HG03575 (cell line): Measurements from ENCODE around the gene MPHOSPH9.
"Not testable (repeated sequence)": the region's sequence is repeated elsewhere in the genome, so short reads cannot be mapped to it uniquely, and the experiment has no call there.

Source experiments
- ATAC-seq: cut with Tn5 transposase; IDR thresholded peaks from one replicate; pipeline ENCODE4 v1.9.1; 2021; ENCODE audit not compliant: unreplicated experiment, insufficient number of reproducible peaks, low FRiP score; ENCODE audit errors: extremely low read depth

The MPHOSPH9 gene

GRCh38 chr12:123263196-123263817 lies 30.4 kb upstream of the MPHOSPH9 start:
- no peak for ATAC-seq

GRCh38 chr12:123261196-123261595 lies 28.3 kb upstream of the MPHOSPH9 start:
- ATAC-seq, result no peak

GRCh38 chr12:123260081-123260480 lies 27.1 kb upstream of the MPHOSPH9 start:
- ATAC-seq, result no peak

- no peak for ATAC-seq
Observed at GRCh38 chr12:123258593-123258992, 25.7 kb upstream of the MPHOSPH9 start.

DNA sequence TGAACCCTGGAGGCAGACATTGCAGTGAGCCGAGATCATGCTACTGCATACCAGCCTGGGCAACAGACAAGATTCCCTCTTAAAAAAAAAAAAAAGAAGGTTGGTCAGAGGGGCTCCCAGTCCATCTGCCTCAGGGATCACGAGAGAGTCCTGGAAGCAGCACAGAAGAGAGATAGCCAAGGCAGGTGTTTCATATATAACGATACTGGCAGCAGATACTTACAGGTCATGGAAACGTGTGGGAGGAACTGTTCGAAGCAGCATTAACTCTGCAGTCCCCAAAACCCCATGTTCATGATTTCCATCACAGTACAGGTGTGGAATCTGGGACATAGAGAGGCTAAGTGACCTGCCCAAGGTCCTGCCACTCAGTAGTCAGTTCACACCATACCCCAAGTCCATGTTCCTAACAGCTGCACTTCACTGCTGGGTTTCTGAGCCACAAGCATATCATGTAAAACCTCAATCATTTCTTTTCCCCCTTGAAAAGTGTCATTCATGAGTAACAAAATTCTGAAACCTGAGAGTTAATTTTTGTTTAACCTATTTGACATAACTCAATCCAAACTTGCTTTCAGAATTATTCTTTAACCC lies 22.0 kb upstream of the MPHOSPH9 start:
- no peak for ATAC-seq

DNA sequence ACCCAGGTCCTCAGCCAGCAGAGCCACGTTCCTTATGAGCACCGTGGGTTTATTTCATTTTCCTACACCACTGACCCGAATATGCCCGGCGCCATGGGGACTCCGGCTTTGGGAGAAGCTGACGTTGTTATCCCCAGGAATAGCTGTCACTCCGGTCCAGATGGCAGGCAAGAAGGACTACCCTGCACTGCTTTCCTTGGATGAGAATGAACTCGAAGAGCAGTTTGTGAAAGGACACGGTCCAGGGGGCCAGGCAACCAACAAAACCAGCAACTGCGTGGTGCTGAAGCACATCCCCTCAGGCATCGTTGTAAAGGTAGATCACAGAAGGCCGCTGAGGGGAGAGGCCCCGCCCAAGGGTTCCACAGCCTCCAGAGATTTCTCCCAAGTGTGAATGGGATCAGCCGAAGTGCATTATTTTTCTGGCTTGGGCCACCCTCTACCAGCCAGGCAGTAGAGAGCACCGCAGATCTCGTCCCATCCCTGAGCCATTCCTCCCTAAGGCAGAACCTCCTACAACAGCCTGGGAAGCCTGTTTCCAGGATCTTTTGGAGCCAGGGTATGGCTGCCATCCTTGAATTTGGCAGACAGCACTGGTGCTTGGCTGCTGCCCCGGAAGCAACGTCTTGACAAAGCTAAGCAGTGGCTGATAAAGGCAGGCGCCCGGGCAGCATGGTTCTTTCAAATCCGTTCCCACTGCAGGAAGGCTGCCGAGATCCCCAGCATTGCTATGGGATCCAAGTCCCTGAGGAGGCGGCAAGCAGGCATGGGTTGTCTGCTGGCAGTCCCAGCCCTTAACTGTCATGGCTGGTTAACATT lies 20.9 kb upstream of the MPHOSPH9 start:
- ATAC-seq, result no peak

- ATAC-seq, result not testable (repeated sequence)
Observed at GRCh38 chr12:123252365-123252764, 19.4 kb upstream of the MPHOSPH9 start.

DNA sequence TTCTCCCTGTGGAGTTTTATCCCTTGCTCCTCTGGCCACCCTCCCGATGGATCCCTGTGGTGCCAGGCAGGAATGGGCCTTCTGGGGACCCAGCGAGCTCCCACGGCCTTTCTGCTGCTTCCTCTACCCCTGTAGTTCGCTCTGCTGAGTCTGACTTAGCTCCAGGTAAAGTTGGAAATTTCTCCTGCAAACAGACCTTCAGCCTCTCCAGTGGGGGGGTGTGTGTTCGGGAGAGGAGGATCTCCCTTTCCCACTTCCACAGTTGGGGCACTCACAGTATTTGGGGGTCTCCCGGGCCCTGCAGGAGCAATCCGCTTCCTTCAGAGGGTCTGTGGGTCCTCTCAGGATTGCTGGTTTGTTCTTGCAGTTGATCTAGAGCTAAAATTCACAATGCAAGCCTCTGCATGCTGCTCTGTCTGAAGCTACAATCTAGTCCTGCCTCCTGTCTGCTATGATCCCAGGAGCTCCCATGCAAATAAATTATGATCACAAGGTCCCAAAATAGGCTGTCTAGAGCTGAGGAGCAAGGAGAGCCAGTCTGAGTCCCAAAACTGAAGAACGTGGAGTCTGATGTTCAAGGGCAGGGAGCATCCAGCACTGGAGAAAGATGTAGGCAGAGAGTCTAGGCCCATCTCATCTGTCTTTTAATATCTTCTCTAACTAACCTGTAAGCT lies 18.6 kb upstream of the MPHOSPH9 start:
- no peak for ATAC-seq

DNA sequence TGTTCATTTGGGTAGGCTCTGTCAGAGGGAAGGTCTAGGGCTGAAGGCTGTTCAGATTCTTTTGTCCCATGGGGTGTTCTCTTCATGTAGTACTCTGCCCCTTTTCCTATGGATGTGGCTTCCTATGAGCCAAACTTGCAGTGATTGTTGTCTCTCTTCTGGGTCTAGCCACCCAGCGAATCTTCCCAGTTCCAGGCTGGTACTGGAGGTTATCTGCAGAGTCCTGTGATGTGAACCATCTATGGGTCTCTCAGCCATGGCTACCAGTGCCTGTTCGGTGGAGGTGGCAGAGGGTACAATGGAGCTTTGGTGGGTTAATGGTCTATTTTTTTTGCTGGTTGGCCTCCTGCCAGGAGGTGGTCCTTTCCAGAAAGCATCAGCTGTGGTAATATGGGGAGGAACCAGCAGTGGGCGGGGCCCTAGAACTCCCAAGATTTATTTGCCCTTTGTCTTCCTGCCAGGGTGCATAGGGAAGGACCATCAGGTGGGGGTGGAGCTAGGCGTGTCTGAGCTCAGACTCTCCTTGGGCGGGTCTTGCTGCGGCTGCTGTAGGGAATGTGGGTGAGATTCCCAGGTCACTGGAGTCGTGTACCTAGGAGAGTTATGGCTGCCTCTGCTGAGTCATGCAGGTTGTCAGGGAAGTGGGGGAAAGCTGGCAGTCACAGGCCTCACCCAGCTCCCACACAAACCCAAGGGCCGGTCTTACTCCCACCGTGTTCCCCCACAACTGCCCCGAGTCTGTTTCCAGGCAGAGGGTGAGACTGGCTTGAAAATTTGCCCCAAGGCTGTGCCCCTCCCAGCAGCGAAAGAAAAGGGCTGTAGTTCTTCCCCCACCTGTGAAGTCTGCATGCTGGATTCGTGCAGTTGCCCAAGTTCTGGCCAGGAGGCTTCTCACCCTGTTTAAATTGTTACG lies 17.8 kb upstream of the MPHOSPH9 start:
- no peak for ATAC-seq

DNA sequence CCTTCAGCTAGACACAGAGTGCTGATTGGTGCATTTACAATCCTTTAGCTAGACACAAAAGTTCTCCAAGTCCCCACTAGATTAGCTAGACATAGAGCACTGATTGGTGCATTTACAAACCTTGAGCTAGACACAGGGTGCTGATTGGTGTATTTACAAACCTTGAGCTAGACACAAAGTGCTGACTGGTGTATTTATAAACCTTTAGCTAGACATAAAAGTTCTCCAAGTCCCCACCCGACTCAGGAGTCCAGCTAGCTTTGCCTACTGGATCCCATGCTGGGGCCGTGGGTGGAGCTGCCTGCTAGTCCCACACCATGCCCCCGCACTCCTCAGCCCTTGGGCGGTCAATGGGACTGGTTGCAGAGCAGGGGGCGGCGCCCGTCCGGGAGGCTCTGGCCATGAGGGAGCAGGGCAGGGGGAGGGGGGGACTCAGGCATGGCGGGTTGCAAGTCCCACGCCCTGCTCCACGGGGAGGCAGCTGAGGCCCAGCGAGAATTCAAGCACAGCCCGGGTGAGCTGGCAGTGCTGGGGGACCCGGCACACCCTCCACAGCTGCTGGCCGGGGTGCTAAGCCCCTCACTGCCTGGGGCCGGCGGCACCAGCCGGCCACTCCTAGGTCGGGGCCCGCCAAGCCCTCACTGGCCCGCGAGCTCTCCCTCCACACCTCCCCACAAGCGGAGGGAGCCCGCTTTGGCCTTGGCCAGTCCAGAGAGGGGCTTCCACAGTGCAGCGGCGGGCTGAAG lies 16.2 kb upstream of the MPHOSPH9 start:
- not testable (repeated sequence) for ATAC-seq

DNA sequence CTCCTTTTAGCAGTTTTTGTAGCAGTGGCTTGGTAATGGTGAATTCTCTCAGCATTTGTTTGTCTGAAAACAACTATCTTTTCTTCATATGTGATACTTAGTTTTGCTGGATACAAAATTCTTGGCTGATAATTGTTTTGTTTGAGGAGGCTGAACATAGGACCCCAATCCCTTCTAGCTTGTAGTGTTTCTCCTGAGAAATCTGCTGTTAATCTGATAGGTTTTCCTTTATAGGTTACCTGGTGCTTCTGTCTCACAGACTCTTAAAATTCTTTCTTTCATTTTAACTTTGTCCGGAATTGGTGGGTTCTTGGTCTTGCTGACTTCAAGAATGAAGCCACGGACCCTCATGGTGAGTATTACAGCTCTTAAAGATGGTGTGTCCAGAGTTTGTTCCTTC lies 15.2 kb upstream of the MPHOSPH9 start:
- not testable (repeated sequence) for ATAC-seq

DNA sequence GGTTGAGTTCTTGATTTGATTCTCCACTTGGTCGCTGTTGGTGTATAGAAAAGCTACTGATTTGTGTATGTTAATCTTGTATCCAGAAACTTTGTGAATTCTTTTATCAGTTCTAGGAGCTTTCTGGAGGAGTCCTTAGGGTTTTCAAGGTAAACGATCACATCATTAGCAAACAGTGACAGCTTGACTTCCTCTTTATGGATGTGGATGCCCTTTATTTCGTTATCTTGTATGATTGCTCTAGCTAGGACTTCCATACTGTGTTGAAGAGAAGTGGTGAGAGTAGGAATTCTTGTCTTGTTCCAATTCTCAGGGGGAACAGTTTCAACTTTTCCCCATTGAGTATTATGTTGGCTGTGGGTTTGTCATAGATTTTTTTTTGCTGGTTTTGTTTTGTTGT lies 12.7 kb upstream of the MPHOSPH9 start:
- no peak for ATAC-seq

- ATAC-seq, result no peak
Observed at GRCh38 chr12:123243671-123244262, 10.8 kb upstream of the MPHOSPH9 start.

- no peak for ATAC-seq
Observed at GRCh38 chr12:123242116-123242904, 9.4 kb upstream of the MPHOSPH9 start.

DNA sequence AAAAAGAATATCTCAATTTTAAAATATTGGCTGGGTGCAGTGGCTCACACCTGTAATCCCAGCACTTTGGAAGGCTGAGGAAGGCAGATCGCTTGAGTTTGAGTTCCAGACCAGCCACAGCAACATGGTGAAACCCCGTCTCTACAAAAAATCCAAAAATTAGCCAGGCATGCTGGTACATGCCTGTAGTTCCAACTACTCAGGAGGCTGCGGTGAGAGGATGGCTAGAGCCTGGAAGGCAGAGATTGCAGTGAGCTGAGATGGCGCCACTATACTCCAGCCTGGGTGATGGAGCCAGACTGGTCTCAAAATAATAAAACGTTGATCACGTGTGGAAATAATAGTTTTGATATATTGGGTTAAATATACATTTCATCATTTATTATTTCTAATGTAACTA lies 6.0 kb upstream of the MPHOSPH9 start:
- ATAC-seq, result no peak

- ATAC-seq, result no peak
Observed at GRCh38 chr12:123238330-123238682, 5.4 kb upstream of the MPHOSPH9 start.

- no peak for ATAC-seq
Observed at GRCh38 chr12:123237646-123238329, 4.8 kb upstream of the MPHOSPH9 start.
